K562 (cell line): ENCODE data around the gene TMEM79. TPM values are rescaled to one million over a fixed set of nuclear protein-coding genes. Genes with fewer than 3 reads are reported as not detected.

Experiments used
- ATAC-seq: fragments of 200-7000 bp; cut with Tn5 transposase; 3 replicates; pipeline ENCODE4 v1.9.1; 2020; ENCODE audit warnings: moderate library complexity
- BruUV-seq: library from RNA; stranded (reverse); fragments of 400-500 nt; replicated peaks from 2 replicates; lab custom pipeline; 2021; lab: Mats Ljungman, UMichigan
- CTCF ChIA-PET: fragments of 300-600 bp; formaldehyde crosslinking; extraction: SDS; loops from one replicate; lab custom pipeline; 2021; ENCODE audit warnings: low intra/inter-chr PET ratio; lab: Yijun Ruan, JAX
- POLR2A ChIA-PET: fragments of 300-600, 350-650 bp; sonication (Branson Sonifier 250); formaldehyde crosslinking; extraction: SDS; loops from one replicate; lab custom pipeline; 2021; ENCODE audit warnings: antibody characterized with exemption, inconsistent platforms; lab: Yijun Ruan, JAX
- DNase-seq, 4 experiments: peaks; one replicate each; pipeline versions ENCODE4 v3.0.0 to v3.0.0-alpha.2; 2011 to 2018; ENCODE audit warnings: low spot score in 3 of 4, mixed read lengths in 3 of 4; ENCODE audit errors: extremely low read depth in 1 of 4
- FAIRE-seq: peaks from 2 replicates; lab custom pipeline; 2011; peaks lifted over from hg19 to GRCh38; lab: Jason Lieb, UNC
- H2AFZ ChIP-seq: 2 replicates; pipeline ENCODE4 v1.6.0; 2011; ENCODE audit warnings: low read depth, low read length, control low read depth, inconsistent platforms
- H3K27ac ChIP-seq: fragments of 200-600 bp; 3 replicates; pipeline ENCODE4 v1.8.0; 2011; ENCODE audit warnings: low read depth, mild to moderate bottlenecking, control low read depth, inconsistent platforms, low read length, moderate library complexity, mixed read lengths; ENCODE audit errors: extremely low read depth
- H3K27me3 ChIP-seq, 2 experiments: fragments of 300-600 bp in 1 of 2; 2 replicates in 1 of 2; 3 replicates in 1 of 2; pipeline versions ENCODE4 v1.6.0 to v1.8.0; 2011; ENCODE audit warnings: inconsistent platforms in 2 of 2, low read length in 2 of 2, mild to moderate bottlenecking in 1 of 2, mixed read lengths in 1 of 2, moderate library complexity in 1 of 2; ENCODE audit not compliant: control insufficient read depth in 2 of 2, insufficient read depth in 2 of 2
- H3K36me3 ChIP-seq: fragments of 300-600 bp; 3 replicates; pipeline ENCODE4 v1.8.0; 2011; ENCODE audit warnings: mild to moderate bottlenecking, low read length, inconsistent platforms; ENCODE audit not compliant: control insufficient read depth, insufficient read depth
- H3K4me1 ChIP-seq, 2 experiments: fragments of 200-600 bp in 1 of 2; replicated peaks in 1 of 2; 2 replicates in 1 of 2; 3 replicates in 1 of 2; pipeline versions ENCODE4 v1.5.1 to v1.8.0; 2011; ENCODE audit warnings: inconsistent platforms in 2 of 2, low read length in 2 of 2, mild to moderate bottlenecking in 1 of 2, mixed read lengths in 1 of 2, moderate library complexity in 1 of 2; ENCODE audit not compliant: control insufficient read depth in 2 of 2, insufficient read depth in 2 of 2
- H3K4me2 ChIP-seq: 2 replicates; pipeline ENCODE4 v1.6.1; 2011; ENCODE audit warnings: low read length, control low read depth, inconsistent platforms, mixed read lengths; ENCODE audit not compliant: insufficient read depth
- H3K4me3 ChIP-seq: fragments of 200-600 bp; sonication (generic), shearing (Covaris generic); 2 replicates; pipeline ENCODE4 v1.5.1; 2016; ENCODE audit warnings: control low read depth, inconsistent platforms
- H3K79me2 ChIP-seq: fragments of 200-600 bp; 3 replicates; pipeline ENCODE4 v1.8.0; 2011; ENCODE audit warnings: low read length, inconsistent platforms; ENCODE audit not compliant: control insufficient read depth, insufficient read depth
- H3K9ac ChIP-seq, 2 experiments: 2 replicates each; pipeline versions ENCODE4 v1.6.0 to v1.6.1; 2011; ENCODE audit warnings: low read depth in 2 of 2, low read length in 2 of 2, control low read depth in 1 of 2, inconsistent platforms in 1 of 2, mild to moderate bottlenecking in 1 of 2, mixed read lengths in 1 of 2; ENCODE audit not compliant: insufficient read depth in 1 of 2
- H3K9me1 ChIP-seq: one replicate; pipeline ENCODE4 v1.6.0; 2011; ENCODE audit warnings: inconsistent platforms, mild to moderate bottlenecking, low read length, moderate library complexity; ENCODE audit not compliant: control insufficient read depth, insufficient read depth
- H3K9me3 ChIP-seq: replicated peaks from 2 replicates; pipeline ENCODE4 v1.5.1; 2011; ENCODE audit warnings: low read depth, low read length, inconsistent platforms; ENCODE audit not compliant: control insufficient read depth, insufficient read depth
- H4K20me1 ChIP-seq: replicated peaks from 2 replicates; pipeline ENCODE4 v1.6.1; 2011; ENCODE audit warnings: low read length, inconsistent platforms, mixed read lengths; ENCODE audit not compliant: control insufficient read depth, insufficient read depth
- BACH1 ChIP-seq: fragments of 200-800 bp; sonication (Bioruptor generic); IDR thresholded peaks from 2 replicates; pipeline ENCODE4 v1.6.1; 2016; ENCODE audit warnings: missing genetic modification characterization, missing compliant biosample characterization
- C11orf30 ChIP-seq: fragments of 450-650 bp; IDR thresholded peaks from 2 replicates; pipeline ENCODE4 v1.6.1; 2016; ENCODE audit warnings: low read depth, mild to moderate bottlenecking
- CCAR2 ChIP-seq: fragments of 200-400 bp; formaldehyde crosslinking; IDR thresholded peaks from 2 replicates; pipeline ENCODE4 v1.6.1; 2017; ENCODE audit warnings: mild to moderate bottlenecking, low read depth, low read length
- CREB1 ChIP-seq, 2 experiments: sonication (generic) in 1 of 2; formaldehyde crosslinking in 1 of 2; IDR thresholded peaks; 2 replicates each; pipeline versions ENCODE4 v1.6.1 to v1.8.0; 2012 to 2022; ENCODE audit warnings: inconsistent platforms in 1 of 2, mild to moderate bottlenecking in 1 of 2, missing genetic modification reagents in 1 of 2, moderate library complexity in 1 of 2
- NFIX ChIP-seq: fragments of 250-450 bp; sonication (Bioruptor Pico); IDR thresholded peaks from 2 replicates; pipeline ENCODE4 v1.4.0; 2020; ENCODE audit warnings: low read depth, mild to moderate bottlenecking, moderate library complexity
- NR2C1 ChIP-seq, 2 experiments: fragments of 450-650 bp; IDR thresholded peaks; 2 replicates each; pipeline ENCODE4 v1.6.1; 2017; ENCODE audit warnings: mild to moderate bottlenecking in 2 of 2, antibody characterized with exemption in 1 of 2, inconsistent platforms in 1 of 2, missing compliant biosample characterization in 1 of 2, missing genetic modification characterization in 1 of 2
- SIN3B ChIP-seq: fragments of 450-650 bp; IDR thresholded peaks from 2 replicates; pipeline ENCODE4 v1.6.1; 2017; ENCODE audit warnings: low read depth, mild to moderate bottlenecking, moderate library complexity
- ZNF696 ChIP-seq: fragments of 250-450 bp; sonication (Bioruptor Pico); conservative IDR thresholded peaks from 2 replicates; pipeline ENCODE4 v1.4.0; 2020; ENCODE audit warnings: mild to moderate bottlenecking, moderate library complexity
- WGBS: fragments of 100-300 bp; shearing (Covaris generic); methylation state at CpG from one replicate; pipeline ENCODE4 v1.1.6; 2016; ENCODE audit warnings: low coverage, mixed read lengths; ENCODE audit not compliant: insufficient coverage; ENCODE audit errors: missing lambda C conversion rate; 5-methylcytosine and 5-hydroxymethylcytosine counted together
- in situ Hi-C: fragments of 300-500 bp; cut with MboI; formaldehyde crosslinking; loops from 4 replicates; pipeline ENCODE4 v1.15.0; 2018; ENCODE audit warnings: inconsistent platforms, mixed read lengths
- intact Hi-C: fragments of 100-400 bp; cut with micrococcal nuclease; formaldehyde crosslinking; loops from 2 replicates; pipeline ENCODE4 v1.14.2; 2022
- polyA plus RNA-seq, 8 experiments: library from polyadenylated mRNA; depleted of rRNA in 4 of 8; stranded (reverse) in 5 of 8; unstranded in 3 of 8; fragments of >200 nt; fragmentation: Nextera tagmentation in 2 of 8; fragmentation: Illumina TruSeq in 1 of 8; extraction: Ambion mirVana in 2 of 8; extraction: Trizol in 1 of 8; gene quantifications; 2 replicates each; pipeline versions ENCODE4 v1.2.1 to v1.2.3, GENCODE V29; 2011 to 2014; ENCODE audit warnings: inconsistent platforms in 1 of 8, missing spikeins in 1 of 8
- total RNA-seq, 7 experiments: library from RNA; depleted of rRNA in 6 of 7; stranded (reverse); fragments of >200 nt in 6 of 7; fragmentation: Illumina TruSeq in 2 of 7; extraction: Trizol in 2 of 7; gene quantifications; 2 replicates each; pipeline versions ENCODE4 v1.2.1 to v1.2.3, GENCODE V29; 2011 to 2021; ENCODE audit warnings: low replicate concordance in 1 of 7

TMEM79 gene
- total and polyA plus RNA-seq, 9 of the 15 experiments (the other 6 are each of a cell fraction or from before 2014, with no cell fraction given): 0.69 to 6.8 (median 4.0) TPM

- no peak for TF ChIP-seq CREB1 (IDR thresholded peaks at IDR 0.05)
- no peak for TF ChIP-seq CREB1 (CRISPR knock-in tag; IDR thresholded peaks at IDR 0.05)
- peak; percentile 6; the same call in 1 of the 2 replicates for TF ChIP-seq BACH1 (tag)
- no peak for TF ChIP-seq CCAR2
- TF ChIP-seq NR2C1 (IDR thresholded peaks at IDR 0.05): no peak
- no peak for TF ChIP-seq NR2C1 (tag; IDR thresholded peaks at IDR 0.05)
- no peak for TF ChIP-seq ZNF696 (CRISPR knock-in tag)
- no peak for TF ChIP-seq C11orf30
- no peak for TF ChIP-seq NFIX (CRISPR knock-in tag)
- TF ChIP-seq SIN3B: no peak
- H4K20me1 ChIP-seq: peaks cover 11% of the 10 kb centered on the region; the same call in 1 of the 2 replicates
- ATAC-seq: no peak
- H3K4me1 ChIP-seq: peaks cover 6 to 10% of the 10 kb centered on the region in 2 experiments; a peak in 4 of 5 replicates
- ChIA-PET CTCF (no interaction called here), POLR2A (interaction anchor here (0.6 to 6.3 kb wide), 16 partner anchors 8 to 155 kb away, joined by 3 to 63 read pairs (median 6); partner anchors contain the start of genes GLMP, PMF1 and VHLL)
- H3K9ac ChIP-seq: peak overlapping the region; percentile 91 to 97; a peak in 3 of 4 replicates
- FAIRE-seq: no peak
- intact Hi-C loops (no loop called here), in situ Hi-C loops (no loop called here)
- no peaks in the 10 kb centered on the region for H3K9me3 ChIP-seq
- peak overlapping the region; percentile 100 for H3K4me2 ChIP-seq
- H3K4me3 ChIP-seq: peak overlapping the region; percentile 97
- peaks cover 51% of the 10 kb centered on the region for H3K79me2 ChIP-seq
- peak overlapping the region; percentile 97 for H2AFZ ChIP-seq
- peak overlapping the region; percentile 93; the same call in 2 of the 3 replicates for H3K27ac ChIP-seq
- 14% methylated on average over 1 of the region's 1 CpG for WGBS
- no TSS peak for BruUV-seq
- no peak for DNase-seq
- H3K27me3 ChIP-seq: no peaks in the 10 kb centered on the region
- H3K36me3 ChIP-seq: peaks cover 38% of the 10 kb centered on the region
- no peaks in the 10 kb centered on the region for H3K9me1 ChIP-seq
Observed at GRCh38 chr1:156283521-156283920, 604 bp upstream of the TMEM79 start.
